Activated B cell treated with CpG ODN at 0.5 μM for 24 hours (primary cell): ENCODE measurements around the gene CCDC6. TPM values are rescaled to one million over a fixed set of nuclear protein-coding genes. Genes with fewer than 3 reads are reported as not detected.

Experiments used
- ATAC-seq: fragments of 200-7000 bp; cut with Tn5 transposase; one replicate; pipeline ENCODE4 v1.10.0; 2021; ENCODE audit warnings: low read depth, mild to moderate bottlenecking, moderate library complexity
- CTCF ChIA-PET: fragments of 350-600 bp; sonication (Branson Sonifier 250); formaldehyde crosslinking; loops from one replicate; lab custom pipeline; 2021; ENCODE audit warnings: antibody characterized with exemption; lab: Charles Lee
- POLR2A ChIA-PET: fragments of 350-600 bp; sonication (Branson Sonifier 250); formaldehyde crosslinking; loops from one replicate; lab custom pipeline; 2021; ENCODE audit warnings: antibody characterized with exemption; lab: Charles Lee
- DNase-seq: peaks from one replicate; pipeline ENCODE4 v3.0.0; 2022
- H3K27ac Mint-ChIP-seq: one replicate; pipeline ENCODE4 v1.8.0; 2020; ENCODE audit warnings: mixed read lengths
- H3K27me3 Mint-ChIP-seq: one replicate; pipeline ENCODE4 v1.8.0; 2021; ENCODE audit warnings: mixed read lengths
- H3K36me3 Mint-ChIP-seq: one replicate; pipeline ENCODE4 v1.8.0; 2021; ENCODE audit warnings: low read depth, mixed read lengths
- H3K4me1 Mint-ChIP-seq: one replicate; pipeline ENCODE4 v1.8.0; 2021; ENCODE audit warnings: mixed read lengths
- H3K4me3 Mint-ChIP-seq: one replicate; pipeline ENCODE4 v1.8.0; 2020; ENCODE audit warnings: mild to moderate bottlenecking, mixed read lengths
- H3K9me3 Mint-ChIP-seq: one replicate; pipeline ENCODE4 v1.8.0; 2020; ENCODE audit warnings: mixed read lengths
- CTCF ChIP-seq: fragments of 200-600 bp; IDR thresholded peaks from one replicate; pipeline ENCODE4 v1.8.0; 2022; ENCODE audit warnings: antibody characterized with exemption, mild to moderate bottlenecking
- intact Hi-C: fragments of 100-400 bp; cut with micrococcal nuclease; formaldehyde crosslinking; loops from one replicate; pipeline ENCODE4 v1.15.1; 2024
- total RNA-seq: library from RNA; stranded (reverse); gene quantifications from 2 replicates; pipeline ENCODE4 v1.2.3, GENCODE V29; 2022

CCDC6 gene
- total RNA-seq, 1 donor from 2014 or later, result 32.2 TPM

DNA sequence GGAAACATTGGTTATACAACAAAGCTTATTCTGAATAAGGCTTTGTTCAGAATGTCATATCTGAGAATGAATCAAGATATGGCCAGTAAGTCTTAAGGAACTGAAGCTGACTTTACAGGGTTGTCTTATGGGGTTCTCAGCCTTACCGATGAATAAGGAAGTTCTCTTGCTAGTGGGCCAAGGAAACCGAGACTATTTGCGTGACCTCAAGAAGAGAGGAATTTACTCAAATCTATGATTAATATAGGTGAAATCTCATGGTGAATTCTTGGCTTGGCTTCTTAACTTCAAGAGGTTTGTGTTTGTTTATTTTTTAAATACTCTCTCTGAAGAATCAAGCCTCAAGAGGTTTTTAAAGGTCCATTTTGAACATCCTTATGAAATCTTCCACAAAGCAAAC lies 148.4 kb downstream of the CCDC6 start:
- DNase-seq (no peak), ATAC-seq (no peak)
- ChIA-PET POLR2A (no interaction called here), CTCF (no interaction called here)
- TF ChIP-seq CTCF, result no peak
- H3K27me3 Mint-ChIP-seq, result peaks cover 4% of the 10 kb centered on the region
- intact Hi-C loops, result no loop called here
- no peak overlapping the region for H3K4me3 Mint-ChIP-seq
- no peak overlapping the region for H3K27ac Mint-ChIP-seq
- peaks cover 4% of the 10 kb centered on the region for H3K9me3 Mint-ChIP-seq
- H3K36me3 Mint-ChIP-seq, result no peaks in the 10 kb centered on the region
- H3K4me1 Mint-ChIP-seq, result no peaks in the 10 kb centered on the region

DNA sequence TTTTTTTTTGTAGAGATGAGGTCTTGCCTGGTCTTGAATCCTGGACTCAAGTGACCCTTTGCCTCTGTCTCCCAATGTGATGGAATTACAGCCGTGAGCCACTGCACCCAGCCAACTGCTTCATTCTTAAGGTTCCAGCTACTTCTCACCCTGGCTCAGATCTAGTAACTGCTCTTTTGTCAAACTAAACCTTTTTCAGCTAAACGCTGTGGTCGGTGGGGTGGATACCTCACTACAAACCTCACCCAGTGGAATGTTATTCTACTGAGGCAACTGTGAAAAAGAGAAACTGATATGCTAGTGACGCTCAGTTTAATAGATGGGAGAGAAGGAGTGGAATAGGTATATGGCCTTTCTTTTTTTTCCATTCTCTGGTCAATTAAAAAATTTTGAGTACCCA lies 151.4 kb downstream of the CCDC6 start:
- ChIA-PET CTCF (no interaction called here), POLR2A (no interaction called here)
- Mint-ChIP-seq H3K36me3 (no peaks in the 10 kb centered on the region), H3K4me3 (no peak overlapping the region), H3K27me3 (peaks cover 2% of the 10 kb centered on the region), H3K9me3 (no peaks in the 10 kb centered on the region), H3K4me1 (no peaks in the 10 kb centered on the region), H3K27ac (no peak overlapping the region)
- no peak for ATAC-seq
- DNase-seq, result no peak
- intact Hi-C loops, result no loop called here
- TF ChIP-seq CTCF, result no peak

- H3K27me3 Mint-ChIP-seq, result peaks cover 5% of the 10 kb centered on the region
- ChIA-PET POLR2A (no interaction called here), CTCF (no interaction called here)
- no peak for DNase-seq
- H3K4me1 Mint-ChIP-seq, result no peaks in the 10 kb centered on the region
- no peak within 1 kb of the TSS for H3K27ac Mint-ChIP-seq
- intact Hi-C loops, result no loop called here
- no peak for TF ChIP-seq CTCF
- no peak within 1 kb of the TSS for H3K4me3 Mint-ChIP-seq
- no peaks in the 10 kb centered on the region for H3K36me3 Mint-ChIP-seq
- no peaks in the 10 kb centered on the region for H3K9me3 Mint-ChIP-seq
- no peak for ATAC-seq
Measured at GRCh38 chr10:59753267-59753666, 153.1 kb downstream of the CCDC6 start, which contains the start of gene MRLN. Gene MRLN, minus strand, starts transcription at chr10:59753455.

- TF ChIP-seq CTCF, result no peak
- H3K27ac Mint-ChIP-seq, result no peak overlapping the region
- H3K4me3 Mint-ChIP-seq, result no peak overlapping the region
- no peaks in the 10 kb centered on the region for H3K36me3 Mint-ChIP-seq
- no peaks in the 10 kb centered on the region for H3K4me1 Mint-ChIP-seq
- CTCF ChIA-PET, result no interaction called here
- H3K9me3 Mint-ChIP-seq, result no peaks in the 10 kb centered on the region
- H3K27me3 Mint-ChIP-seq, result peaks cover 8% of the 10 kb centered on the region
- intact Hi-C loops, result no loop called here
- ATAC-seq, result no peak
- DNase-seq, result no peak
- POLR2A ChIA-PET, result no interaction called here
Measured at GRCh38 chr10:59752278-59752940, 153.9 kb downstream of the CCDC6 start.

DNA sequence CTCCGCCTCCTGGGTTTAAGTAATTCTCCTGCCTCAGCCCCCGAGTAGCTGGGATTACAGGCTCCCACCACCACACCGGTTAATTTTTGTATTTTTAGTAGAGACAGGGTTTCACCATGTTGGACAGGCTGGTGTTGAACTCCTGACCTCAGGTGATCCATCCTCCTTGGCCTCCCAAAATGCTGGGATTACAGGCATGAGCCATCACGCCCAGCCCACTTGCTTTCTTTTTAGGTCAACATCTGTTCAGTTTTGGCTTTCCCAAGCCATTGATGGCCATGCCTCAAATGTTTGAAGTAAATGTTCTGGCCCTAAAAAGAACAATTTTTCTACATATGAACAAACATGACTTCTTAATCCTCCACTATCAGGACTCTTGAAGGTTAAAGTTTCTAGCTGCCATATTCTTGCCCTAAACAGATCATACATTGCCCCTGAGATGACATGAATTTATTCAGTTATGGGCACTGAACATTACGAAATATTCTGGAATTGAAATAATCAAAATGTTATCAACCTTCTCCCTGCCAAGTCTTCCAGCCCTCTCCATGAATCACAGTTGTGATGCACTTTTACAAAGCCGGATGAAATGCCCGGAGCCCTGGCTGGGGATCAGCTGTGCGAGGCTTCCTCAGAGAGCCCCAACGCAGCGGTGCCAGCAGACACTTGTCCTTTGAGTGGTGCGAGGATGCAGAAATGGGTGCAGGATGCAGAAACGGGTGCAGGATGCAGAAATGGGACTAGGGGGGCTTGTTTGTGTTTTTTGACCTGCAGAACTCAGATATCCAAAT lies 156.0 kb downstream of the CCDC6 start:
- DNase-seq (no peak), ATAC-seq (no peak)
- TF ChIP-seq CTCF, result no peak
- POLR2A ChIA-PET, result no interaction called here
- no peak overlapping the region for H3K27ac Mint-ChIP-seq
- H3K27me3 Mint-ChIP-seq, result peaks cover 11% of the 10 kb centered on the region
- intact Hi-C loops, result no loop called here
- no peaks in the 10 kb centered on the region for H3K36me3 Mint-ChIP-seq
- H3K4me1 Mint-ChIP-seq, result no peaks in the 10 kb centered on the region
- H3K9me3 Mint-ChIP-seq, result no peaks in the 10 kb centered on the region
- no peak overlapping the region for H3K4me3 Mint-ChIP-seq
- CTCF ChIA-PET, result no interaction called here
